Measurements from ENCODE around the gene WDR36.

WDR36 gene

DNA sequence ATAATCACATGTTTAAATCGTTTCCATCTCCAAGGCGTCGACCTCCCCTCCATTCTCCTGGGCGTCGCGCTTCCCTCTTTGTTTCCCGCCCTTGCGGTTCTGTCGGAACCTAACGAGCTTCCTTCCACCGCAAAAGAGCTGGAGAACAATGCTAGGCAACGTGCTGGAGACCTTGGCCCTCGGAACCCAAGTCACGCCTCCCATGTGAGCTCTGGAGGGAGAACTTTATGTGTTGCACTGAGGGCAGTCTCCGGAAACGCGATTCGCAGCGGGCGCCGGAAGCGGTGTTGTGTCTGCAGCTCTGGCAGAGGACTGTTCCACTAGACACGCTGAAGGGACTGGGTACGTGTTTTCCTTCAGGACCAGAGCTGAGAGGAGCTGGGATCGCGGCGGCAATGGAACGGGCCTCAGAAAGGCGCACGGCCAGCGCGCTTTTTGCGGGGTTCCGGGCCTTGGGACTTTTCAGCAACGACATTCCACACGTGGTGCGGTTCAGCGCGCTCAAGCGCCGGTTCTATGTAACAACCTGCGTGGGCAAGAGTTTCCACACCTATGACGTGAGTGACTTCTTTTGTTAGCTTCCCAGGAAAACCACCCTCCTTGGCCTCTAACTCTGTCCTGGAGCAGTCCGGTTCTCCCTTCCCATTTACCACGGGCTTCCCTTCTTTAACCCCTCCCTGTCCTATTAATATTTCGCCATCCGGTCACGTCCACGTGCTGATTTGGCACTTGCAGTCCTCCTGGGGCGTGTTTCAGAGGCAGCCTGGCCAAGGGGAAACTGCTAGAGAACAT, at the start of gene WDR36:
Gene WDR36, plus strand, starts transcription at position 287 of the 792 bp plus-strand sequence. Its CDS starts 109 bp downstream, at position 396.
- peak; percentile 78 for DNase-seq (ENCODE audit: low read depth)

DNA sequence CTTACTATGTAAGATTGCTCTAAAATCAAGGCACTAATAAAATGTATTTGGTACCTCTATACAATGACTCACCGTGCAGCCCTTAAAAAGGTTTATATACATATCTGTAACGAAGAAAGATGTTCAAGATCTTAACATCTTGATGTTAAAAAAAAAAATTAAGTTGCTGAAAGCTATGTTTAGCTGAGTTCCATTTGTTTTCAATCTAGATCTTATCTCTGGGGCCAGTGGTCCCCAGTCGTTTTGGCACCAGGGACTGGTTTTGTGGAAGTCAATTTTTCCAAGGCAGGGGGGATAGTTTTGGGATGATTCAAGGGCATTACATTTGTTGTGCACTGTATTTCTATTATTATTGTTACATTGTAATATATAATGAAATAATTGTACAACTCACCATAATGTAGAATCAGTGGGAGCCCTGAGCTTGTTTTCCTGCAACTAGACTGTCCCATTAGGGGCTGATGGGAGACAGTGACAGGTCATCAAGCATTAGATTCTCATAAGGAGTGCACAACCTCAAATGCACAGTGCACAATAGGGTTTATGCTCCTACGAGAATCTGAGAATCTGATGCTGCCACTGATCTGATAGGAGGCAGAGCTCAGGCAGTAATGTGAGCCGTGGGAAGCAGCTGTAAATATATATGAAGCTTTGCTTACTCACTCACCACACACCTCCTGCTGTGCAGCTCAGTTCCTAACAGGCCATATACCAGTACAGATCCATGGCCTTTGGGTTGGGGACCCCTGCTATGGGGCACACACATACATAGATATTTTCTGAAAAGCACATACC, 48.2 kb upstream of the WDR36 start:
- no peak for DNase-seq (ENCODE audit: low read depth)

DNA sequence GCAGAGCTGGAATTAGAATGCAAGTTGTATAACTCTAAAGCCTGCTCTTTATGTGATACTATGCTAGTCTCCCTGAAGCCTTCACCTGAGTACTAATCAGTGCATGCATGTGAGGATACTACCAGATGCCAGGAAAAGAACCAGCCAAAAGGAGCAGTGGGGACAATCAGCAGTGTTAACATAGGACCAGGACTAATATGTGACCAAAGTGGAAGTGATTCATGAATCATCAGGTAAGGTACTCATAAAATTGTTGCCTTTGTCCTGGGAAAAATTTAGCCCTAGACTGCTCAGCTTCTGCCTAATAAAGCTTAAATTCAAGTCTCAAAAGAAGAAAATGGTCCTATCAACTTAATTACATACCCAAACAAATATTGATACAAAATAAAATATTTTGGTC, 34.1 kb upstream of the WDR36 start:
- DNase-seq (ENCODE audit: low read depth): no peak

DNA sequence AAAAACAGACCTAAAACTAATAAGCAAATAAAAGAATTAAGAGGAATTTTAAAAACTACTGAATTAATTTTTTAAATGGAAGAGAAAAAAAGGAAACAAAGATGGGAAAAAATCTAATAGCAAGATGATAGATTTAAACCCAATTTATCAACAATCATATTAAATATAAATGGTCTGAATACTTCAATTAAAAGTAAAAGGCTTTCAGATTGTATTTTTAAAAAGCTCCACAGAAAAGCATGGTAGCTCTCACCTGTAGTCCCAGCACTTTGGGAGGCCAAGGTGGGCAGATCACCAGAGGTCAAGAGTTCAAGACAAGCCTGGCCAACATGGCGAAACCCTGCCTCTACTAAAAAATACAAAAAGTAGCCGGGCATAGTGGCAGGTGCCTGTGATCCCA, 32.0 kb upstream of the WDR36 start:
- DNase-seq (ENCODE audit: low read depth): no peak

- DNase-seq (ENCODE audit: low read depth): no peak
Observed at GRCh38 chr5:111061618-111062017, 30.5 kb upstream of the WDR36 start.

- DNase-seq (ENCODE audit: low read depth): no peak
Observed at GRCh38 chr5:111063709-111064322, 28.3 kb upstream of the WDR36 start.

GRCh38 chr5:111066261-111066938, 25.7 kb upstream of the WDR36 start:
- no peak for DNase-seq (ENCODE audit: low read depth)

- no peak for DNase-seq (ENCODE audit: low read depth)
Observed at GRCh38 chr5:111068213-111068612, 23.9 kb upstream of the WDR36 start.

DNA sequence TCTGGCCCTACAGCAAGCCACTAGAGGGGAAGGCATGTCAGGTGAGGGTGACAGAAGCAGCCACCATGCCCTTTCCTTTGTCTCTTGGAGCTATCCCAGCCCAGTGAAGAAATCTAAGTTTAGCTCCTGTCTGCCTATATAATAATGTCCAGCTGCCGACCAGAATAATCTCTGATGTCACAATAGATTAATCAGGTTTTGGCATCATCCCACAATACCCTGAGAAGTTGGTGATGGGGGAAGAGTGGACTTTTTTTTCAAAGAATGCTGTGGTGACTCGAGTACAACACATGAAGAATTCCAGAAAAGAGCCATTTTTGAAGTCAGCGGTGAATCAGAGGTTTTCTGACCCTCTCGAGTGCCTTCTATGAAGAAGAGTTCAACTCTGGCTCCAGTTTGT, 22.3 kb upstream of the WDR36 start:
- peak; percentile 31 for DNase-seq (ENCODE audit: low read depth)

GRCh38 chr5:111070272-111071134, 21.6 kb upstream of the WDR36 start:
- no peak for DNase-seq (ENCODE audit: low read depth)

GRCh38 chr5:111071413-111071812, 20.7 kb upstream of the WDR36 start, which contains the start of gene TSLP:
TSLP (plus strand) TSS chr5:111071713; CDS start chr5:111071891, 178 bp downstream.
- DNase-seq (ENCODE audit: low read depth): no peak

GRCh38 chr5:111072949-111073682, 19.0 kb upstream of the WDR36 start:
- DNase-seq (ENCODE audit: low read depth): peak; percentile 24

DNA sequence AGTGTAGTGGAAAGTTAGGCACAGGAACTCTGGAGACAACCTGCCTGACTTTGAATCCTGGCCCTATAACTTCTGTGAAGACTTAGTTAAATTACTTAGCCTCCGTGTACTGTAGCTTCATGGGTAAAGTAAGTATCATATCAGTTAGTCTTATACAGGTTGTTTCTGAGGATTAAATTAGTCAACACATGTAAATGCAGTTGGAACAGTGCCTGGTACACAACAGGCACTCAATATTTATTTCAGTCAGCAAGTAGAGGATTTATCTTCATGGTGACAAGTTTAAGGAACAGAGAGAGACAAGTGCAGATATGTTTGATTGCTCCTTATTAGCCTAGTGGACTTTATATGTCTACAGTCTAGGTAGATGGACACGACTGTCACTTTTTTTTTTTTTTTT, 17.9 kb upstream of the WDR36 start:
- no peak for DNase-seq (ENCODE audit: low read depth)

DNA sequence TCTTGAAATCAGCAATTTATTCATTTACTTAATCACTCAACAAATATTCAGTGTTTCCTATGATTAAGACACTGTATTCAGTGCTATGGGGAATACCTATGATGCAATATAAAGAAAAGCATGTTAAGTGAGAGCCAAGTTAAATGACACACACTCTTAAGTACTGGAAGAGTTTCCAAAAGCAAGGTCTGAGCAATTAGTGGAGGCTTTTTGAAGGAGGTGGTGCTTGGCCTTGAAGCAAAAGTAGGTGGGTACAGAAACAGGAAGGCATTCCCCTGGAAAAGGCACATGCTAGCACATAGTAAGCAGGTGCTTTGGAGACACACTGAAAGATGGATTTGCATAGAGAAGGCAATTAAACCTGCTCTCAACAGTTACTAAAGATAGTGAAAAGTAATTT, 16.6 kb upstream of the WDR36 start:
- peak; percentile 93 for DNase-seq (ENCODE audit: low read depth)

- no peak for DNase-seq (ENCODE audit: low read depth)
Observed at GRCh38 chr5:111076091-111076490, 16.1 kb upstream of the WDR36 start.

GRCh38 chr5:111077678-111078077, 14.5 kb upstream of the WDR36 start:
- no peak for DNase-seq (ENCODE audit: low read depth)

- DNase-seq (ENCODE audit: low read depth): no peak
Observed at GRCh38 chr5:111079846-111080245, 12.3 kb upstream of the WDR36 start.

DNA sequence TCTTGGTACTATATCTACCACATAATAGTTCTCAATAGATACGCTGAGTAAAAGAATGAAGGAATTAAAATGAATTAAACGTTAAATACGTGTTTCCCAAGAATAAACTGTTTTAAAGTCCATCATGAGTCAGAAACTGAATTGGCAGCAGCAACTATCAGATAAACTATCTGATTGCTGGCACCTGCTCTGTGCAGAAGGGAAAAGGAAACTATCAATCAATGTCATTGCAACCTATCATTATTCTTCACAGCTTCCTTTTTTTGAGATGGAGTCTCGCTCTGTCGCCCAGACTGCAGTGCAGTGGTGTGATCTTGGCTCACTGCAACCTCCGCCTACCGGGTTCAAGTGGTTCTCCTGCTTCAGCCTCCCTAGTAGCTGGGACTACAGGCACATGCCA, 8.8 kb upstream of the WDR36 start:
- no peak for DNase-seq (ENCODE audit: low read depth)

DNA sequence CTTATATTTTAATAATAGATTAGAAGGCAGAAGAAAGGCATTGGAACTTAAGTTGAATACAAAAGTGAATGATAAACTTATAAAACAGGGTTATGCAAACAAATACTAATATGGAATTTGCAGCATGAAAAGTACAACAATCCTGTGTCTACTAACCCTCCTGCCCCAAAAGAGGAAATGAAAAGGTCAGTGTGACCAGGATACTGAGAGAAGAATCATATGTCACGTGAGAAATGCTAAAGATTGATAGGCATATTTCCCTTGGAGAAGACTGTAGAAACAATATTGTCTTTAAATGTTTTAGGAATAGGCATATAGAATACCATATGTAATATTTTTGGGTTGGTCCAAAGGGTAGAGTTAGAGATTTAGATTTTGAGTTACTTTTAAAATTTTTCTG, 3.8 kb downstream of the WDR36 start:
- no peak for DNase-seq (ENCODE audit: low read depth)

GRCh38 chr5:111099058-111099778, 7.1 kb downstream of the WDR36 start:
- DNase-seq (ENCODE audit: low read depth): no peak

Measured in fibroblast of the conjunctiva (primary cell).